ENCODE measurements around the gene PNRC2.

DNA sequence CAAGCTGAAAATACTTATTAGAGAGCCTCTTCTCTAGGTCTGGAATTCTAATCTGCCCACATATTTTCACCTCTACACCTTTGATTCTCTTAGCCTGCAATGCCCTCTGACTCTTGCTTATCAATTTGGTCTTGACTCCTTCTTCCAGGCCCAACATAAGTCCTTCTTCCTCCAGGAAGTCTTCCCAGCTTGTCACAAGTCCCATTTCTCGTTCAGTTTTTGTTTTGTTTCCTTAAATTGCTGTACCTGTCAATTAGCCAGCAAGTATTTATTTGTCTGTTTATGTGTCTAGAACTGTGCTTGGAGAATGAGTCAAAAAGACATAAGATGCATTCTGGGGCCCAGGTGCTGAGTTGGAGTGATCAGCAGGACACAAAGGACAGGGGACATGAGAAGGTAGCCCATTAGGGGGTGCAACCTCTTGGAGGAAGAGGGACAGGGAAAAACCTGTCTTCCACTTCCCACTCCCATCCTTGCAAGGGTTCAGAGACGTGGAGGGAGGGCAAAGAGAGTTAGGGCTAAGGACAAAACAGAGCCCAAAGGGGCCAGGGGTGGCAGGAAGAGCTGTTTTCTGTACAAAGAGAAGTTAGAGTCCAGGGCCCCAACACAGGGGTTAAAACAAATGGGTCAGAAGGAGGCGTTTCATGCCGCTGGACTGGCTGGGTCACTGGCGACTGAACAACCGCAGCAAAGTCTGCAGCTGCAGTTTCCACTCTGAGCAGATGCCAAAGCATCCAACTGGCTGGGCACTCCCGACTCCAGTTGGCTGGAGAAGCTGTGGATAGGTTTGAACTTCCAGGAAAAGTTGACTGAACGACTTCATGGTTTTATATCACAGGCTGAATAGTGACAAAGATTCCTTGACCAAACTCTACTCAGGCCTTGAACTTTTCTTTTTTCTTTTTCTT lies 35.8 kb upstream of the PNRC2 start:
- TF ChIP-seq, protein P1, sequence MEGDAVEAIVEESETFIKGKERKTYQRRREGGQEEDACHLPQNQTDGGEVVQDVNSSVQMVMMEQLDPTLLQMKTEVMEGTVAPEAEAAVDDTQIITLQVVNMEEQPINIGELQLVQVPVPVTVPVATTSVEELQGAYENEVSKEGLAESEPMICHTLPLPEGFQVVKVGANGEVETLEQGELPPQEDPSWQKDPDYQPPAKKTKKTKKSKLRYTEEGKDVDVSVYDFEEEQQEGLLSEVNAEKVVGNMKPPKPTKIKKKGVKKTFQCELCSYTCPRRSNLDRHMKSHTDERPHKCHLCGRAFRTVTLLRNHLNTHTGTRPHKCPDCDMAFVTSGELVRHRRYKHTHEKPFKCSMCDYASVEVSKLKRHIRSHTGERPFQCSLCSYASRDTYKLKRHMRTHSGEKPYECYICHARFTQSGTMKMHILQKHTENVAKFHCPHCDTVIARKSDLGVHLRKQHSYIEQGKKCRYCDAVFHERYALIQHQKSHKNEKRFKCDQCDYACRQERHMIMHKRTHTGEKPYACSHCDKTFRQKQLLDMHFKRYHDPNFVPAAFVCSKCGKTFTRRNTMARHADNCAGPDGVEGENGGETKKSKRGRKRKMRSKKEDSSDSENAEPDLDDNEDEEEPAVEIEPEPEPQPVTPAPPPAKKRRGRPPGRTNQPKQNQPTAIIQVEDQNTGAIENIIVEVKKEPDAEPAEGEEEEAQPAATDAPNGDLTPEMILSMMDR (IDR thresholded peaks at IDR 0.05; ENCODE audit: extremely low read depth in 1 of 2, insufficient read depth in 1 of 2, low read depth in 1 of 2, low read length in 2 of 2), result no peak
- TF ChIP-seq POLR2AphosphoS5 (IDR thresholded peaks at IDR 0.05; ENCODE audit: insufficient read depth, low read depth, low read length) (no peak), POLR2A (IDR thresholded peaks at IDR 0.05; ENCODE audit: low read depth, low read length) (no peak), EZH2 (IDR thresholded peaks at IDR 0.05; ENCODE audit: borderline replicate concordance, low read depth, low read length, severe bottlenecking) (no peak)

Data from endothelial cell of umbilical vein (primary cell).